HEK293T (cell line): ENCODE measurements around the gene LRRC7.

ENCODE experiments used
- CTCF ChIA-PET: fragments of 350-600 bp; formaldehyde crosslinking; extraction: SDS; loops from one replicate; lab custom pipeline; 2021; ENCODE audit warnings: antibody characterized with exemption, inconsistent platforms; lab: Yijun Ruan, JAX
- POLR2A ChIA-PET: fragments of 350-600 bp; formaldehyde crosslinking; extraction: SDS; loops from one replicate; lab custom pipeline; 2020; ENCODE audit warnings: antibody characterized with exemption, inconsistent platforms; lab: Yijun Ruan, JAX
- DNase-seq: peaks from one replicate; pipeline ENCODE4 v3.0.0; 2012; ENCODE audit warnings: mixed read lengths; ENCODE audit errors: extremely low spot score
- ARNT ChIP-seq: fragments of 450-650 bp; IDR thresholded peaks from 2 replicates; pipeline ENCODE4 v1.6.1; 2017; ENCODE audit warnings: mild to moderate bottlenecking
- BHLHE40 ChIP-seq: fragments of 450-650 bp; IDR thresholded peaks from 2 replicates; pipeline ENCODE4 v1.6.1; 2016; ENCODE audit warnings: mild to moderate bottlenecking, moderate library complexity, borderline replicate concordance
- CTBP1 ChIP-seq: fragments of 450-650 bp; IDR thresholded peaks from 2 replicates; pipeline ENCODE4 v1.6.1; 2016; ENCODE audit warnings: borderline replicate concordance
- ELF4 ChIP-seq: fragments of 450-650 bp; IDR thresholded peaks from 2 replicates; pipeline ENCODE4 v1.6.1; 2017; ENCODE audit warnings: antibody characterized with exemption
- FOXA1 ChIP-seq: fragments of 450-650 bp; IDR thresholded peaks from 2 replicates; pipeline ENCODE4 v1.6.1; 2016; ENCODE audit warnings: mild to moderate bottlenecking
- FOXK2 ChIP-seq: fragments of 450-650 bp; IDR thresholded peaks from 2 replicates; pipeline ENCODE4 v1.6.1; 2016; ENCODE audit warnings: mild to moderate bottlenecking
- FOXM1 ChIP-seq: fragments of 450-650 bp; IDR thresholded peaks from 2 replicates; pipeline ENCODE4 v1.6.1; 2017; ENCODE audit warnings: mild to moderate bottlenecking, borderline replicate concordance
- HDGF ChIP-seq: fragments of 450-650 bp; IDR thresholded peaks from 2 replicates; pipeline ENCODE4 v1.6.1; 2017; ENCODE audit warnings: antibody characterized with exemption, borderline replicate concordance
- L3MBTL2 ChIP-seq: fragments of 450-650 bp; conservative IDR thresholded peaks from 2 replicates; pipeline ENCODE4 v1.6.1; 2016; ENCODE audit warnings: mild to moderate bottlenecking
- LEF1 ChIP-seq: fragments of 450-650 bp; IDR thresholded peaks from 2 replicates; pipeline ENCODE4 v1.6.1; 2017; ENCODE audit warnings: mild to moderate bottlenecking, borderline replicate concordance
- NFRKB ChIP-seq: fragments of 450-650 bp; IDR thresholded peaks from 2 replicates; pipeline ENCODE4 v1.6.1; 2016; ENCODE audit warnings: mild to moderate bottlenecking, moderate library complexity
- PKNOX1 ChIP-seq: fragments of 450-650 bp; IDR thresholded peaks from 2 replicates; pipeline ENCODE4 v1.6.1; 2016
- SP1 ChIP-seq: fragments of 450-650 bp; IDR thresholded peaks from 2 replicates; pipeline ENCODE4 v1.6.1; 2017
- SUZ12 ChIP-seq: fragments of 450-650 bp; IDR thresholded peaks from 2 replicates; pipeline ENCODE4 v1.6.1; 2016; ENCODE audit warnings: mild to moderate bottlenecking
- TARDBP ChIP-seq: fragments of 450-650 bp; IDR thresholded peaks from 2 replicates; pipeline ENCODE4 v1.6.1; 2016
- ZNF384 ChIP-seq: fragments of 450-650 bp; IDR thresholded peaks from 2 replicates; pipeline ENCODE4 v1.6.1; 2016

Gene LRRC7

GRCh38 chr1:70091811-70092210, 524.1 kb downstream of the LRRC7 start:
- ChIA-PET POLR2A (no interaction called here), CTCF (no interaction called here)
- TF ChIP-seq BHLHE40: no peak
- TF ChIP-seq SUZ12: no peak
- TF ChIP-seq L3MBTL2: no peak
- TF ChIP-seq ZNF384: no peak
- no peak for TF ChIP-seq TARDBP
- no peak for TF ChIP-seq NFRKB
- no peak for TF ChIP-seq HDGF
- TF ChIP-seq FOXK2: no peak
- TF ChIP-seq FOXM1: no peak
- no peak for TF ChIP-seq CTBP1
- no peak for TF ChIP-seq LEF1
- no peak for TF ChIP-seq ARNT
- no peak for TF ChIP-seq PKNOX1
- no peak for TF ChIP-seq FOXA1
- TF ChIP-seq SP1: no peak
- no peak for TF ChIP-seq ELF4
- DNase-seq: no peak

DNA sequence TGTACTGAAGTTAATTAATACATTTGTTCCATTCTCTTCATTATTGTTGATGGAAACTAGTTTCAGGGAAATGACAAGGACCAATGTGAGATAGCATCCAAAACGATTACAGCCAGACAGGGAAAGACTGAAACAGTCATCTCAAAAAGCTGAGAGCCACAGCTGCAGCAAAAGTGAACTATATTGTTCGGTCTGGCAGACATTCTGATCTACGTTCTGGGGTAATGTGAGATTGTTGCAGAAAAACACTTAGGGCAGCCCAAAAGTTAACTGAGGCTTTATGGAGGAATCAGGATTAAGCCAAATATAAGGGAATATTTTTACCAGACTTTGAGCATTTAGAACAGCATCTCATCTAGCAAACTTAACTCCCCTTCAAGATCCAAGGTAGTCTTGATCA, 524.8 kb downstream of the LRRC7 start:
- ChIA-PET POLR2A (no interaction called here), CTCF (no interaction called here)
- TF ChIP-seq PKNOX1: no peak
- no peak for TF ChIP-seq FOXK2
- TF ChIP-seq TARDBP: no peak
- TF ChIP-seq LEF1: no peak
- TF ChIP-seq ELF4: no peak
- no peak for TF ChIP-seq FOXA1
- TF ChIP-seq NFRKB: no peak
- no peak for TF ChIP-seq L3MBTL2
- TF ChIP-seq BHLHE40: no peak
- no peak for TF ChIP-seq CTBP1
- TF ChIP-seq SUZ12: no peak
- DNase-seq: no peak

DNA sequence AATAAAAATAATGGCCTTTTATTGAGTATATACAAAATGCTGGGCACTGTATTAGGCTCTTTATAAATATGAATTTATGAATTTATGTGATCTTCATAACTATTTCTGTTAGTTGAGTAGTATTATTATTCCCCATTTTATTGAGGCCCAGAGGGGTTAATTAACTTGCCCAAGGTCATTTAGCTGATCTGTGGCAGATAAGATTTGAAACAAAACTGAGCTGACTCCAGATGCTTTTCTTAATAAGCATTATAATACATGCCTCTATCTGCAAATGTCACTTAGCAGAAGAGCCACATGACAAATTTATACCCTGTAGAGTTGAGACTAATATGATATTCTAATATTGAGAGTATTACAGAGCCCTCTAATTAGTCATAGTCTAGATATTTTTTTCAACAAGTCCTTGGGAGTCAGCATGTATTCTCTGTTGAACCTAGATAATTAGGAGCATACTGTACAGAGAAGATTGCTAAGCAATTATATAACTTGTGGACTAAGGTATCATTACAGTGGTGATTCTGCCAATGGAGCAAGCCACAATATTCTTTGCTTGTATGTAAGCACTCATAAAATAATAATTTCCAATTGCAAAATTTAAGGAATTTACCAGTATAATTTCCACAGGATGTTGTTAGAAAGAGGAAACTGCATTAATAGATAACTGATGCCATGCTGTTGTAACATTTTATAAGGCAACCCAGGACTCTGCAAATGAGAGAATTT, 525.7 kb downstream of the LRRC7 start:
- ChIA-PET POLR2A (no interaction called here), CTCF (no interaction called here)
- TF ChIP-seq SP1 (no peak), NFRKB (no peak), L3MBTL2 (no peak), ARNT (no peak), FOXK2 (no peak)
- DNase-seq: no peak

DNA sequence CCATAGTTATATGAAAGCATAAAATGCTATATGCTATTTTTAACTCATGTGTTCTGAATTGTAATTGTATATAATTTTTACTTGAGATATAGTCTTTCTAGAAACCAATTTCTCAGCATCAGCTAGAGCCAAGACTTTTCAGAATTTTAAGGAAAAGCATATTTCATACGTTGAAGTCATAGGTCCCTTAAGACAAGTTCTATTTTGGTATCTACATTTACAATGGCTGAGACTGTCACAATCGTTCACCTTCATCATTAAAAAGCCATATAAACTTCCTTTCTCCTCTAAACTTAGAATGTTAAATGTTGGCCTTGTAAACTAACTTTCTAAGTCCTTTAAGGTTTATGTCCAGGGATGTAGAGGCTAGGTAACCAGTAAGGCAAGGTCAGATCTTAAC, 533.5 kb downstream of the LRRC7 start:
- TF ChIP-seq ELF4 (no peak), PKNOX1 (no peak), BHLHE40 (no peak), FOXM1 (no peak), HDGF (no peak), CTBP1 (no peak), LEF1 (no peak), TARDBP (no peak), SP1 (no peak), L3MBTL2 (no peak), FOXK2 (no peak), SUZ12 (no peak), FOXA1 (no peak), NFRKB (no peak), ARNT (no peak), ZNF384 (no peak)
- ChIA-PET POLR2A (no interaction called here), CTCF (no interaction called here)
- DNase-seq: no peak

DNA sequence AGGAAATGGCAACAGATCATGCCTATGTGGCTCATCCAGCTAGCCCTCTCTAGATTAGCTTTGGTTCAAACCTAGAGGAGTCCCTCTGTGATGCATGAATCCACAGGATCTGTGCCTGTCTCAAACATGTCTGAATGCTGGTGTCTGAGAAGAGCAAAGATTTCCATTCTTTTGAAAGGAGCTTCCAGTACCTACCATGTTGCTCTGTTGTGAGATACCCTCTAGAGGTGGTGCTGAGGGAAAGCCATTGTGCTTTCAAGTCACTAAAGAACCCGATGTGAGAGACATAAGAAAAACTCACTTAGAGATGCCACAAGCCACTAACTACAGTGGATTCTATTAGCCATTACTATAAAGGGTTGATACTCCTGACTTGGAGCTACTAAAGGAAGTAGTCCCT, 534.1 kb downstream of the LRRC7 start:
- ChIA-PET CTCF (no interaction called here), POLR2A (no interaction called here)
- TF ChIP-seq FOXK2: no peak
- no peak for TF ChIP-seq SP1
- TF ChIP-seq TARDBP: no peak
- TF ChIP-seq L3MBTL2: no peak
- TF ChIP-seq BHLHE40: no peak
- DNase-seq: no peak

GRCh38 chr1:70103770-70104169, 536.0 kb downstream of the LRRC7 start:
- no peak for TF ChIP-seq TARDBP
- no peak for TF ChIP-seq ARNT
- TF ChIP-seq SUZ12: no peak
- TF ChIP-seq FOXK2: no peak
- no peak for TF ChIP-seq ELF4
- ChIA-PET CTCF (no interaction called here), POLR2A (no interaction called here)
- no peak for DNase-seq

DNA sequence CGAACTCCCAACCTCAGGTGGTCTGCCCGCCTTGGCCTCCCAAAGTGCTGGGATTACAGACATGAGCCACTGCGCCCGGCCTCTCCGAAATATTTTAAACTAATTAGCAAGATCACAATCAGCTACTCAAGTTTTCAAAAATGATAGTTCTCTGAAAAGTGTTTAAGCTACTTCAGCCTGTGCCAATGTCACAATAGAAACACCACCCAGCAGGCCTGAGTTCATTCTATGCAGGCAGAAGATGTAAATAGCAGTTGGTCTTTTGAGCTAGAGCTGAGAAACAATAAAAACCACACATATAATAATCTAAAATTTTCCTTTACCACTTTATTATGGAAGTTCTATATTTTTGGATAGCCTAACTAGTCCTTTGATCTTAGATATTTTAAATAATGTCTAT, 541.5 kb downstream of the LRRC7 start:
- TF ChIP-seq FOXA1 (no peak), CTBP1 (no peak), ZNF384 (no peak), FOXM1 (no peak), SUZ12 (no peak), HDGF (no peak)
- DNase-seq: no peak
- POLR2A ChIA-PET: no interaction called here
- CTCF ChIA-PET: no interaction called here
